A549 (cell line): Measurements from ENCODE around the gene GUCY1A2. TPM values are rescaled to one million over a fixed set of nuclear protein-coding genes. Genes with fewer than 3 reads are reported as not detected.

Experiments used
- ATAC-seq, 2 experiments: fragments of 200-7000 bp in 1 of 2; fragments of >200 bp in 1 of 2; cut with Nextera tagmentation in 1 of 2; cut with Tn5 transposase in 1 of 2; 3 replicates each; pipeline versions ENCODE4 v1.8.0 to v1.9.1; 2018 to 2020; ENCODE audit warnings: mild to moderate bottlenecking in 1 of 2, moderate library complexity in 1 of 2
- CTCF ChIA-PET: fragments of 300-600 bp; sonication (Branson Sonifier 250); formaldehyde crosslinking; extraction: SDS; loops from one replicate; lab custom pipeline; 2021; ENCODE audit warnings: antibody characterized with exemption, inconsistent platforms; lab: Yijun Ruan, JAX
- POLR2A ChIA-PET: fragments of 350-600 bp; formaldehyde crosslinking; extraction: SDS; loops from one replicate; lab custom pipeline; 2021; ENCODE audit warnings: antibody characterized with exemption, inconsistent platforms; lab: Yijun Ruan, JAX
- DNase-seq, 2 experiments: peaks; one replicate each; pipeline versions ENCODE4 v3.0.0 to v3.0.0-alpha.2; 2011 to 2016; ENCODE audit warnings: low read depth in 1 of 2, low spot score in 1 of 2
- FAIRE-seq: peaks from 2 replicates; lab custom pipeline; 2011; peaks lifted over from hg19 to GRCh38; lab: Jason Lieb, UNC
- H3K27ac ChIP-seq, 2 experiments: fragments of >200 bp; sonication (Bioruptor Twin); formaldehyde crosslinking; 3 replicates each; pipeline ENCODE4 v1.5.1; 2016 to 2017
- H3K4me1 ChIP-seq: fragments of >200 bp; sonication (Bioruptor Twin); formaldehyde crosslinking; 3 replicates; pipeline ENCODE4 v1.6.1; 2016
- H3K4me2 ChIP-seq: fragments of >200 bp; sonication (Bioruptor Twin); formaldehyde crosslinking; 3 replicates; pipeline ENCODE4 v1.6.1; 2016
- H3K4me3 ChIP-seq: fragments of >200 bp; sonication (Bioruptor Twin); formaldehyde crosslinking; 3 replicates; pipeline ENCODE4 v1.5.1; 2016
- H3K9me3 ChIP-seq: fragments of >200 bp; sonication (Bioruptor Twin); formaldehyde crosslinking; 3 replicates; pipeline ENCODE4 v1.6.1; 2016
- BHLHE40 ChIP-seq: IDR thresholded peaks from 2 replicates; pipeline ENCODE4 v1.6.1; 2012; ENCODE audit warnings: low read depth, low read length, inconsistent platforms
- CBX8 ChIP-seq: fragments of 200-600 bp; sonication (generic); IDR thresholded peaks from 2 replicates; pipeline ENCODE4 v1.6.1; 2016
- CEBPB ChIP-seq, 2 experiments: fragments of >200 bp in 1 of 2; sonication (Bioruptor Twin) in 1 of 2; formaldehyde crosslinking in 1 of 2; IDR thresholded peaks; 2 replicates each; pipeline ENCODE4 v1.6.1; 2012 to 2016
- CTCF ChIP-seq: fragments of >200 bp; sonication (Bioruptor Twin); formaldehyde crosslinking; IDR thresholded peaks from 3 replicates; pipeline ENCODE4 v1.5.1; 2016
- E2F6 ChIP-seq: IDR thresholded peaks from 2 replicates; pipeline ENCODE4 v1.6.1; 2012; ENCODE audit warnings: low read depth, borderline replicate concordance
- ELK1 ChIP-seq: fragments of 150-350 bp; IDR thresholded peaks from 2 replicates; pipeline ENCODE4 v1.6.1; 2014; ENCODE audit warnings: low read depth, mild to moderate bottlenecking, low read length
- ESRRA ChIP-seq: fragments of 150-350 bp; IDR thresholded peaks from 2 replicates; pipeline ENCODE4 v1.6.1; 2014; ENCODE audit warnings: mild to moderate bottlenecking, low read length, borderline replicate concordance
- FOXS1 ChIP-seq: fragments of 250-450 bp; sonication (Bioruptor Pico); IDR thresholded peaks from 2 replicates; pipeline ENCODE4 v1.5.0; 2020; ENCODE audit warnings: mild to moderate bottlenecking, moderate library complexity
- HDAC2 ChIP-seq: fragments of 200-600 bp; sonication (generic); IDR thresholded peaks from 2 replicates; pipeline ENCODE4 v1.6.1; 2016
- HEYL ChIP-seq: fragments of 250-450 bp; sonication (Bioruptor Pico); IDR thresholded peaks from 2 replicates; pipeline ENCODE4 v1.8.0; 2021; ENCODE audit warnings: mild to moderate bottlenecking, moderate library complexity
- HMGXB4 ChIP-seq: fragments of 250-450 bp; sonication (Bioruptor Pico); IDR thresholded peaks from 2 replicates; pipeline ENCODE4 v1.5.0; 2021; ENCODE audit warnings: mild to moderate bottlenecking, moderate library complexity, borderline replicate concordance
- HOXB13 ChIP-seq: fragments of 250-450 bp; sonication (Bioruptor Pico); IDR thresholded peaks from 2 replicates; pipeline ENCODE4 v1.5.0; 2020; ENCODE audit warnings: low read depth, mild to moderate bottlenecking, moderate library complexity
- MAX ChIP-seq: IDR thresholded peaks from 2 replicates; pipeline ENCODE4 v1.6.1; 2012
- MAZ ChIP-seq: fragments of 150-350 bp; IDR thresholded peaks from 2 replicates; pipeline ENCODE4 v1.6.1; 2014; ENCODE audit warnings: antibody characterized with exemption, low read depth, low read length, borderline replicate concordance
- MYC ChIP-seq: IDR thresholded peaks from 2 replicates; pipeline ENCODE4 v1.6.1; 2012; ENCODE audit warnings: mild to moderate bottlenecking, inconsistent platforms, low read length, improper control_type of control experiment, borderline replicate concordance
- NPAS2 ChIP-seq: fragments of 250-450 bp; sonication (Bioruptor Pico); IDR thresholded peaks from 2 replicates; pipeline ENCODE4 v1.8.0; 2022; ENCODE audit warnings: mild to moderate bottlenecking, moderate library complexity, borderline replicate concordance
- PHF8 ChIP-seq: fragments of 200-600 bp; sonication (generic); IDR thresholded peaks from 2 replicates; pipeline ENCODE4 v1.6.1; 2016; ENCODE audit warnings: low read depth, mild to moderate bottlenecking, antibody characterized with exemption, moderate library complexity, borderline replicate concordance
- RFX5 ChIP-seq: fragments of 450-650 bp; IDR thresholded peaks from 2 replicates; pipeline ENCODE4 v1.7.1; 2014; ENCODE audit warnings: antibody characterized with exemption, mild to moderate bottlenecking, moderate library complexity
- SREBF2 ChIP-seq: fragments of 450-650 bp; IDR thresholded peaks from 2 replicates; pipeline ENCODE4 v1.6.1; 2014; ENCODE audit warnings: mild to moderate bottlenecking, moderate library complexity
- WGBS: methylation state at CpG from one replicate; pipeline ENCODE4 v1.1.6; 2017; ENCODE audit errors: missing lambda C conversion rate; 5-methylcytosine and 5-hydroxymethylcytosine counted together
- polyA plus RNA-seq, 4 experiments: library from polyadenylated mRNA; depleted of rRNA in 3 of 4; stranded (reverse); fragments of >200 nt; fragmentation: RNase III in 1 of 4; extraction: RNeasy Plus Mini Kit Qiagen cat#74134 plus additional on column Dnase treatment in 1 of 4; gene quantifications; 2 replicates in 3 of 4; 3 replicates in 1 of 4; pipeline ENCODE4 v1.2.3, GENCODE V29; 2011 to 2017

GUCY1A2 gene
- polyA plus RNA-seq, 2 of the 4 experiments (the other 2 are of a cell fraction), result 0.12 to 0.16 TPM

GRCh38 chr11:106957030-106957482 is 61.2 kb downstream of the GUCY1A2 start:
- no peak for DNase-seq
- H3K27ac ChIP-seq, result no peak overlapping the region
- WGBS, result 84% methylated on average over 3 of the region's 5 CpGs
- H3K4me1 ChIP-seq, result peaks cover 13% of the 10 kb centered on the region
- CTCF ChIA-PET, result no interaction called here
- no peak for FAIRE-seq
- no peak overlapping the region for H3K4me3 ChIP-seq
- TF ChIP-seq SREBF2, result no peak
- no peak for TF ChIP-seq BHLHE40
- TF ChIP-seq HDAC2, result no peak
- TF ChIP-seq NPAS2 (CRISPR knock-in tag), result no peak
- no peak for TF ChIP-seq RFX5
- no peak for TF ChIP-seq PHF8
- no peak for TF ChIP-seq MAX
- no peak for TF ChIP-seq MYC
- no peak for TF ChIP-seq ESRRA
- TF ChIP-seq HOXB13, result no peak
- TF ChIP-seq ELK1, result no peak
- no peak for TF ChIP-seq HMGXB4
- TF ChIP-seq CEBPB (IDR thresholded peaks at IDR 0.05), result no peak
- no peak for TF ChIP-seq E2F6
- no peak for TF ChIP-seq FOXS1
- TF ChIP-seq HEYL, result no peak
- TF ChIP-seq CTCF, result no peak
- ATAC-seq, result no peak
- H3K4me2 ChIP-seq, result no peak overlapping the region
- POLR2A ChIA-PET, result no interaction called here
- H3K9me3 ChIP-seq, result no peaks in the 10 kb centered on the region

GRCh38 chr11:106950067-106950491 is 68.2 kb downstream of the GUCY1A2 start:
- Histone ChIP-seq H3K4me1 (no peaks in the 10 kb centered on the region), H3K9me3 (no peaks in the 10 kb centered on the region)
- DNase-seq (no peak), ATAC-seq (no peak), FAIRE-seq (no peak)
- CTCF ChIA-PET, result no interaction called here
- TF ChIP-seq CBX8 (no peak), E2F6 (no peak)
- TF ChIP-seq, all 56 proteins: peak for 0
- H3K27ac ChIP-seq, result no peak overlapping the region
- H3K4me3 ChIP-seq, result no peak overlapping the region
- H3K4me2 ChIP-seq, result no peak overlapping the region
- POLR2A ChIA-PET, result no interaction called here

GRCh38 chr11:106943089-106943488 is 75.2 kb downstream of the GUCY1A2 start:
- DNase-seq (no peak), ATAC-seq (no peak), FAIRE-seq (no peak)
- Histone ChIP-seq H3K4me3 (no peak overlapping the region), H3K4me1 (no peaks in the 10 kb centered on the region), H3K9me3 (no peaks in the 10 kb centered on the region), H3K4me2 (no peak overlapping the region), H3K27ac (no peak overlapping the region)
- ChIA-PET POLR2A (no interaction called here), CTCF (interaction anchor here (0.6 kb wide), 1 partner anchor 991 kb away, joined by 3 read pairs; no protein-coding TSS in a partner anchor)
- no peak for TF ChIP-seq MAZ
- 92% methylated on average over 3 of the region's 3 CpGs for WGBS
